PFSK-1 (cell line): ENCODE measurements around the gene ATIC.

Experiments
- FOXP2 ChIP-seq: optimal IDR thresholded peaks from 2 replicates; pipeline ENCODE3; 2011; ENCODE audit warnings: borderline replicate concordance, control low read depth, inconsistent platforms; ENCODE audit not compliant: insufficient read depth; ENCODE audit errors: extremely low read length, extremely low read depth
- POLR2AphosphoS5 ChIP-seq: IDR thresholded peaks from 2 replicates; pipeline ENCODE4 v1.6.1; 2012; ENCODE audit warnings: low read depth, mild to moderate bottlenecking, control low read depth, low read length, moderate library complexity
- REST ChIP-seq, 2 experiments: IDR thresholded peaks; 2 replicates each; pipeline versions ENCODE4 v1.6.1 to v1.8.0; 2011 to 2012; ENCODE audit warnings: low read depth in 2 of 2, low read length in 2 of 2, control low read depth in 1 of 2, inconsistent platforms in 1 of 2, mild to moderate bottlenecking in 1 of 2, moderate library complexity in 1 of 2; ENCODE audit not compliant: insufficient read depth in 1 of 2
- SIN3A ChIP-seq: IDR thresholded peaks from 2 replicates; pipeline ENCODE4 v1.6.1; 2012; ENCODE audit warnings: mild to moderate bottlenecking, low read length, moderate library complexity, borderline replicate concordance; ENCODE audit not compliant: insufficient read depth
- TAF1 ChIP-seq: IDR thresholded peaks from 2 replicates; pipeline ENCODE4 v1.6.1; 2012; ENCODE audit warnings: low read length, control low read depth, borderline replicate concordance; ENCODE audit not compliant: insufficient read depth

ATIC gene

GRCh38 chr2:215365184-215365658, 53.4 kb downstream of the ATIC start:
- TF ChIP-seq POLR2AphosphoS5, result no peak

- TF ChIP-seq REST (IDR thresholded peaks at IDR 0.05; ENCODE audit: insufficient read depth in 1 of 2, low read depth in 2 of 2, low read length in 2 of 2), result no peak
- no peak for TF ChIP-seq FOXP2
- TF ChIP-seq TAF1, result no peak
- no peak for TF ChIP-seq POLR2AphosphoS5
- no peak for TF ChIP-seq SIN3A
Observed at GRCh38 chr2:215366440-215367032, 54.7 kb downstream of the ATIC start.

GRCh38 chr2:215367662-215368492, 56.0 kb downstream of the ATIC start:
- TF ChIP-seq SIN3A (no peak), FOXP2 (no peak), TAF1 (no peak), REST (IDR thresholded peaks at IDR 0.05; ENCODE audit: insufficient read depth in 1 of 2, low read depth in 2 of 2, low read length in 2 of 2) (no peak)

- no peak for TF ChIP-seq FOXP2
- TF ChIP-seq REST (IDR thresholded peaks at IDR 0.05; ENCODE audit: insufficient read depth in 1 of 2, low read depth in 2 of 2, low read length in 2 of 2), result no peak
- TF ChIP-seq SIN3A, result no peak
- no peak for TF ChIP-seq POLR2AphosphoS5
- TF ChIP-seq TAF1, result no peak
Observed at GRCh38 chr2:215368493-215368809, 56.6 kb downstream of the ATIC start.

- TF ChIP-seq TAF1 (no peak), REST (IDR thresholded peaks at IDR 0.05; ENCODE audit: insufficient read depth in 1 of 2, low read depth in 2 of 2, low read length in 2 of 2) (no peak), POLR2AphosphoS5 (no peak), FOXP2 (no peak), SIN3A (no peak)
Observed at GRCh38 chr2:215369181-215369760, 57.4 kb downstream of the ATIC start.
